Neural crest cell (in vitro differentiated cells): ENCODE measurements around the gene PARM1. TPM values are rescaled to one million over a fixed set of nuclear protein-coding genes. Genes with fewer than 3 reads are reported as not detected.

Experiments used
- DNase-seq: peaks from one replicate; pipeline ENCODE4 v3.0.0; 2021; ENCODE audit warnings: low read depth, mixed read lengths, low spot score
- H3K27ac Mint-ChIP-seq: one replicate; pipeline ENCODE4 v1.8.0; 2021; ENCODE audit warnings: mild to moderate bottlenecking, mixed read lengths; ENCODE audit not compliant: unreplicated experiment
- H3K27me3 Mint-ChIP-seq: 2 replicates; pipeline ENCODE4 v1.8.0; 2021; ENCODE audit warnings: low read depth, mild to moderate bottlenecking, mixed read lengths
- H3K36me3 Mint-ChIP-seq: 2 replicates; pipeline ENCODE4 v1.8.0; 2021; ENCODE audit warnings: low read depth, mild to moderate bottlenecking, mixed read lengths
- H3K4me1 Mint-ChIP-seq: 2 replicates; pipeline ENCODE4 v1.8.0; 2021; ENCODE audit warnings: mixed read lengths
- H3K4me3 Mint-ChIP-seq: one replicate; pipeline ENCODE4 v1.8.0; 2021; ENCODE audit warnings: mild to moderate bottlenecking, mixed read lengths
- H3K9me3 Mint-ChIP-seq: 2 replicates; pipeline ENCODE4 v1.8.0; 2021; ENCODE audit warnings: mixed read lengths
- CTCF ChIP-seq: fragments of 200-600 bp; sonication (generic); conservative IDR thresholded peaks from 2 replicates; pipeline ENCODE4 v1.5.0; 2021; ENCODE audit warnings: antibody characterized with exemption, mild to moderate bottlenecking
- total RNA-seq: library from RNA; stranded (reverse); gene quantifications from 2 replicates; pipeline ENCODE4 v1.2.1, GENCODE V29; 2021

Gene PARM1
- total RNA-seq, 1 donor from 2014 or later, result 0.96 TPM

GRCh38 chr4:75048208-75048879, 115.4 kb downstream of the PARM1 start:
- H3K4me1 Mint-ChIP-seq, result no peaks in the 10 kb centered on the region
- H3K36me3 Mint-ChIP-seq, result peaks cover 3% of the 10 kb centered on the region
- no peak overlapping the region for H3K27ac Mint-ChIP-seq
- TF ChIP-seq CTCF, result peak; percentile 38
- no peak for DNase-seq
- H3K9me3 Mint-ChIP-seq, result peaks cover 5% of the 10 kb centered on the region
- no peak overlapping the region for H3K4me3 Mint-ChIP-seq
- H3K27me3 Mint-ChIP-seq, result no peaks in the 10 kb centered on the region

GRCh38 chr4:75051431-75051830, 118.5 kb downstream of the PARM1 start:
- no peak overlapping the region for H3K27ac Mint-ChIP-seq
- H3K4me1 Mint-ChIP-seq, result no peaks in the 10 kb centered on the region
- no peak overlapping the region for H3K4me3 Mint-ChIP-seq
- no peak for DNase-seq
- no peak for TF ChIP-seq CTCF
- H3K27me3 Mint-ChIP-seq, result no peaks in the 10 kb centered on the region
- no peaks in the 10 kb centered on the region for H3K9me3 Mint-ChIP-seq
- H3K36me3 Mint-ChIP-seq, result no peaks in the 10 kb centered on the region

GRCh38 chr4:75053352-75053751, 120.4 kb downstream of the PARM1 start:
- no peaks in the 10 kb centered on the region for H3K36me3 Mint-ChIP-seq
- H3K4me3 Mint-ChIP-seq, result no peak overlapping the region
- DNase-seq, result no peak
- H3K4me1 Mint-ChIP-seq, result no peaks in the 10 kb centered on the region
- no peaks in the 10 kb centered on the region for H3K27me3 Mint-ChIP-seq
- TF ChIP-seq CTCF, result no peak
- no peaks in the 10 kb centered on the region for H3K9me3 Mint-ChIP-seq
- H3K27ac Mint-ChIP-seq, result no peak overlapping the region

- Mint-ChIP-seq H3K4me1 (no peaks in the 10 kb centered on the region), H3K27ac (no peak overlapping the region), H3K36me3 (no peaks in the 10 kb centered on the region), H3K9me3 (no peaks in the 10 kb centered on the region), H3K4me3 (no peak overlapping the region), H3K27me3 (no peaks in the 10 kb centered on the region)
- TF ChIP-seq CTCF, result no peak
- no peak for DNase-seq
Measured at GRCh38 chr4:75054078-75054477, 121.2 kb downstream of the PARM1 start.

- no peaks in the 10 kb centered on the region for H3K9me3 Mint-ChIP-seq
- H3K27me3 Mint-ChIP-seq, result no peaks in the 10 kb centered on the region
- H3K27ac Mint-ChIP-seq, result no peak overlapping the region
- H3K4me1 Mint-ChIP-seq, result no peaks in the 10 kb centered on the region
- H3K4me3 Mint-ChIP-seq, result no peak overlapping the region
- TF ChIP-seq CTCF, result no peak
- no peak for DNase-seq
- no peaks in the 10 kb centered on the region for H3K36me3 Mint-ChIP-seq
Measured at GRCh38 chr4:75056277-75056676, 123.4 kb downstream of the PARM1 start.
